Hepatocyte (in vitro differentiated cells): ENCODE measurements around the gene NMRAL1. TPM values are rescaled to one million over a fixed set of nuclear protein-coding genes. Genes with fewer than 3 reads are reported as not detected.

ENCODE experiments used
- DNase-seq: peaks from one replicate; pipeline ENCODE4 v3.0.0-alpha.2; 2016; ENCODE audit warnings: low spot score
- H2AFZ ChIP-seq: fragments of 200-600 bp; sonication (generic); 2 replicates; pipeline ENCODE4 v1.6.0; 2016; ENCODE audit warnings: antibody characterized with exemption, mild to moderate bottlenecking
- H3K27ac ChIP-seq: fragments of 200-600 bp; sonication (generic); 2 replicates; pipeline ENCODE4 v1.5.1; 2016; ENCODE audit warnings: mild to moderate bottlenecking
- H3K27me3 ChIP-seq: fragments of 200-600 bp; sonication (generic); 2 replicates; pipeline ENCODE4 v1.6.1; 2016
- H3K36me3 ChIP-seq: fragments of 200-600 bp; sonication (generic); replicated peaks from 2 replicates; pipeline ENCODE4 v1.5.1; 2016; ENCODE audit warnings: low read depth; ENCODE audit not compliant: insufficient read depth
- H3K4me1 ChIP-seq: fragments of 200-600 bp; sonication (generic); 2 replicates; pipeline ENCODE4 v1.5.1; 2016; ENCODE audit warnings: mild to moderate bottlenecking, moderate library complexity; ENCODE audit not compliant: insufficient read depth
- H3K4me2 ChIP-seq: fragments of 200-600 bp; sonication (generic); 2 replicates; pipeline ENCODE4 v1.6.0; 2016
- H3K4me3 ChIP-seq: fragments of 200-600 bp; sonication (generic); 2 replicates; pipeline ENCODE4 v1.5.1; 2016; ENCODE audit warnings: mild to moderate bottlenecking
- H3K79me2 ChIP-seq: fragments of 200-600 bp; sonication (generic); 2 replicates; pipeline ENCODE4 v1.6.0; 2017; ENCODE audit warnings: mild to moderate bottlenecking
- H3K9me2 ChIP-seq: fragments of 200-600 bp; sonication (generic); replicated peaks from 2 replicates; pipeline ENCODE4 v1.6.0; 2017; ENCODE audit warnings: mild to moderate bottlenecking; ENCODE audit not compliant: insufficient read depth
- H3K9me3 ChIP-seq: fragments of 200-600 bp; sonication (generic); 2 replicates; pipeline ENCODE4 v1.5.1; 2016; ENCODE audit warnings: low read depth, mild to moderate bottlenecking
- H4K20me1 ChIP-seq: fragments of 200-600 bp; sonication (generic); 2 replicates; pipeline ENCODE4 v1.6.0; 2016; ENCODE audit warnings: mild to moderate bottlenecking; ENCODE audit not compliant: insufficient read depth, poor library complexity, severe bottlenecking
- CTCF ChIP-seq: fragments of 200-600 bp; sonication (generic); IDR thresholded peaks from 2 replicates; pipeline ENCODE4 v1.5.1; 2016; ENCODE audit warnings: antibody characterized with exemption, mild to moderate bottlenecking; ENCODE audit not compliant: poor library complexity
- EZH2 ChIP-seq: fragments of 200-600 bp; sonication (generic); IDR thresholded peaks from 2 replicates; pipeline ENCODE4 v1.6.1; 2016; ENCODE audit warnings: antibody characterized with exemption, mild to moderate bottlenecking, borderline replicate concordance
- EZH2phosphoT487 ChIP-seq: fragments of 200-600 bp; sonication (generic); IDR thresholded peaks from one replicate; pipeline ENCODE4 v1.6.1; 2018; ENCODE audit warnings: antibody characterized with exemption, mild to moderate bottlenecking, low read depth, moderate library complexity; ENCODE audit not compliant: unreplicated experiment, severe bottlenecking
- WGBS: methylation state at CpG from one replicate; pipeline ENCODE4 v1.1.6; 2016; ENCODE audit warnings: low lambda C conversion rate; ENCODE audit errors: missing lambda C conversion rate; 5-methylcytosine and 5-hydroxymethylcytosine counted together
- polyA plus RNA-seq: library from polyadenylated mRNA; unstranded; fragments of >200 nt; fragmentation: Nextera tagmentation; extraction: Ambion mirVana; gene quantifications from 2 replicates; pipeline ENCODE4 v1.2.1, GENCODE V29; 2016
- total RNA-seq: library from RNA; depleted of rRNA; stranded (reverse); fragments of >200 nt; gene quantifications from 2 replicates; pipeline ENCODE4 v1.2.3, GENCODE V29; 2014

Gene NMRAL1
- total and polyA plus RNA-seq, 2 experiments from 2014 or later: 47.5 to 47.6 TPM

GRCh38 chr16:4433914-4434787 is 40.3 kb downstream of the NMRAL1 start:
- TF ChIP-seq CTCF (no peak), EZH2phosphoT487 (no peak), EZH2 (no peak)
- H3K27me3 ChIP-seq: no peaks in the 10 kb centered on the region
- no peak overlapping the region for H3K4me3 ChIP-seq
- no peak overlapping the region for H2AFZ ChIP-seq
- H3K9me2 ChIP-seq: no peaks in the 10 kb centered on the region
- H3K36me3 ChIP-seq: no peaks in the 10 kb centered on the region
- H3K27ac ChIP-seq: no peak overlapping the region
- WGBS: 88% methylated on average over 12 of the region's 12 CpGs
- no peaks in the 10 kb centered on the region for H3K4me1 ChIP-seq
- H4K20me1 ChIP-seq: no peaks in the 10 kb centered on the region
- no peak for DNase-seq
- H3K79me2 ChIP-seq: peaks cover 34% of the 10 kb centered on the region
- no peak overlapping the region for H3K4me2 ChIP-seq
- no peaks in the 10 kb centered on the region for H3K9me3 ChIP-seq

GRCh38 chr16:4433228-4433627 is 41.2 kb downstream of the NMRAL1 start:
- no peaks in the 10 kb centered on the region for H4K20me1 ChIP-seq
- H2AFZ ChIP-seq: no peak overlapping the region
- no peaks in the 10 kb centered on the region for H3K9me3 ChIP-seq
- TF ChIP-seq EZH2phosphoT487: no peak
- no peak overlapping the region for H3K27ac ChIP-seq
- H3K9me2 ChIP-seq: no peaks in the 10 kb centered on the region
- WGBS: 94% methylated on average over 4 of the region's 4 CpGs
- H3K79me2 ChIP-seq: peaks cover 43% of the 10 kb centered on the region
- DNase-seq: no peak
- no peaks in the 10 kb centered on the region for H3K27me3 ChIP-seq
- H3K4me2 ChIP-seq: no peak overlapping the region
- H3K4me3 ChIP-seq: no peak overlapping the region
- no peaks in the 10 kb centered on the region for H3K36me3 ChIP-seq
- no peaks in the 10 kb centered on the region for H3K4me1 ChIP-seq

DNA sequence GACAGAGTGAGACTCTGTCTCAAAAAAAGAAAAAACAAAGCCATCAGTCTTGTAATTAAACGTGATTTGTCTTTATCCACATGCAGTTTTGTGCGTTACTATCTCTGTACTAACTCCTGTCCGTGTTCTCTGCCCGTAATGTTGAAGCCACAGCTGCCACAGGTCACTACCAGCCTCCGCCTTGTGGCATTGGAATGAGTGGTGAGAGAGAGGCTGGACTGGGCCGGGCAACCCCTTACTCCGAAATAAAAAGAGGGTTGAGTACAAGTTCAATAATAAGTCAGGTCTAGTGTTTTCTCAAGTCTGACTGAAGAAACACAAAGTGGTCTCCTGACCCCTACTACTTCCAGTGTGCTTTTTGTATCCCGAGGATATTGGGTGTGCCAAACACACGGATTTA is 43.4 kb downstream of the NMRAL1 start:
- Histone ChIP-seq H3K4me1 (peaks cover 14% of the 10 kb centered on the region), H3K4me2 (no peak overlapping the region), H3K4me3 (no peak overlapping the region), H3K9me3 (no peaks in the 10 kb centered on the region), H3K27me3 (no peaks in the 10 kb centered on the region), H3K79me2 (peaks cover 65% of the 10 kb centered on the region), H3K9me2 (no peaks in the 10 kb centered on the region), H3K27ac (no peak overlapping the region), H2AFZ (no peak overlapping the region), H3K36me3 (no peaks in the 10 kb centered on the region), H4K20me1 (no peaks in the 10 kb centered on the region)
- DNase-seq: no peak
- TF ChIP-seq CTCF (no peak), EZH2phosphoT487 (no peak)
- WGBS: 98% methylated on average over 9 of the region's 9 CpGs

DNA sequence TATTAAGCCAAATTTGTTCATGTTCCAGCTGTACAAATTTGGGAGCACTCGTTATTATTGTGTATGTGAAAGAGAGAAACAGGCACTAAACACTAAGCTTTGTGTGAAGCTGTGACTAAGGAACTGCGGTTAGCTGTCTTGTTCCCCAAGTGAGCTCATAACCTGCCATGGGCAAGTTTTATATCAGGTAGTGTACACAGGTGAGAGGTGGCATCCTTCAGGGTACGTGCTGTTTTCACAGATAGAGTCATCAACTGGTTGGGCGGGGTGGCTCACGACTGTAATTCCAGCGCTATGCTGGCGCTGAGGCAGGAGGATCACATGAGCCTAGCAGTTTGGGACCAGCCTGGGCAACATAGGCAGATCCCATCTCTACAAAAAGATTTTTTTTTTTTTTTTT is 45.9 kb downstream of the NMRAL1 start:
- no peak for DNase-seq
- TF ChIP-seq CTCF (no peak), EZH2 (no peak), EZH2phosphoT487 (no peak)
- Histone ChIP-seq H3K4me2 (no peak overlapping the region), H3K27ac (no peak overlapping the region), H3K9me3 (no peaks in the 10 kb centered on the region), H3K4me1 (peaks cover 14% of the 10 kb centered on the region), H3K79me2 (peaks cover 66% of the 10 kb centered on the region), H3K36me3 (no peaks in the 10 kb centered on the region), H3K27me3 (no peaks in the 10 kb centered on the region), H4K20me1 (no peaks in the 10 kb centered on the region), H3K9me2 (no peaks in the 10 kb centered on the region), H2AFZ (no peak overlapping the region), H3K4me3 (no peak overlapping the region)
- over 99% methylated on average over 7 of the region's 7 CpGs for WGBS
